Measurements from ENCODE around the gene CUX1.

The CUX1 gene

GRCh38 chr7:101989101-101989500, 171.7 kb downstream of the CUX1 start (continued):
- TF ChIP-seq TSHZ2 (CRISPR knock-in tag; IDR thresholded peaks at IDR 0.05) = no peak
- TF ChIP-seq PATZ1 (CRISPR knock-in tag; IDR thresholded peaks at IDR 0.05; ENCODE audit: borderline replicate concordance) = no peak

GRCh38 chr7:101990811-101991418, 173.5 kb downstream of the CUX1 start:
- ATAC-seq = no peak
- TF ChIP-seq ZNF70 (CRISPR knock-in tag; IDR thresholded peaks at IDR 0.05) = no peak
- TF ChIP-seq ZFP30 (CRISPR knock-in tag; IDR thresholded peaks at IDR 0.05) = no peak
- TF ChIP-seq POU6F1 (CRISPR knock-in tag; IDR thresholded peaks at IDR 0.05; ENCODE audit: borderline replicate concordance, low read depth) = no peak
- no peak for TF ChIP-seq ZC3H10 (CRISPR knock-in tag; IDR thresholded peaks at IDR 0.05)
- TF ChIP-seq CREB5 (CRISPR knock-in tag; IDR thresholded peaks at IDR 0.05; ENCODE audit: low read depth) = no peak
- TF ChIP-seq PPARA (CRISPR knock-in tag; IDR thresholded peaks at IDR 0.05; ENCODE audit: borderline replicate concordance) = no peak
- TF ChIP-seq ZNF8 (CRISPR knock-in tag; IDR thresholded peaks at IDR 0.05) = no peak

- ATAC-seq = no peak
- TF ChIP-seq ESRRG (CRISPR knock-in tag; IDR thresholded peaks at IDR 0.05) (no peak), TSHZ2 (CRISPR knock-in tag; IDR thresholded peaks at IDR 0.05) (no peak), ZNF565 (CRISPR knock-in tag; conservative IDR thresholded peaks at IDR 0.05; ENCODE audit: low read depth) (no peak), RARB (CRISPR knock-in tag; IDR thresholded peaks at IDR 0.05) (no peak), OSR1 (CRISPR knock-in tag; IDR thresholded peaks at IDR 0.05) (no peak), CSRNP3 (CRISPR knock-in tag; IDR thresholded peaks at IDR 0.05) (no peak), BACH2 (CRISPR knock-in tag; IDR thresholded peaks at IDR 0.05; ENCODE audit: borderline replicate concordance) (no peak), ZC3H10 (CRISPR knock-in tag; IDR thresholded peaks at IDR 0.05) (no peak), CSDC2 (CRISPR knock-in tag; IDR thresholded peaks at IDR 0.05) (no peak), TCF4 (CRISPR knock-in tag; IDR thresholded peaks at IDR 0.05; ENCODE audit: borderline replicate concordance) (no peak), ISL1 (CRISPR knock-in tag; IDR thresholded peaks at IDR 0.05) (no peak), GLIS3 (CRISPR knock-in tag; IDR thresholded peaks at IDR 0.05) (no peak), PPARA (CRISPR knock-in tag; IDR thresholded peaks at IDR 0.05; ENCODE audit: borderline replicate concordance) (no peak), POU6F1 (CRISPR knock-in tag; IDR thresholded peaks at IDR 0.05; ENCODE audit: borderline replicate concordance, low read depth) (no peak), ZNF70 (CRISPR knock-in tag; IDR thresholded peaks at IDR 0.05) (no peak), ARNTL (CRISPR knock-in tag; IDR thresholded peaks at IDR 0.05; ENCODE audit: borderline replicate concordance, low read depth) (no peak), PATZ1 (CRISPR knock-in tag; IDR thresholded peaks at IDR 0.05; ENCODE audit: borderline replicate concordance) (no peak), ZFP30 (CRISPR knock-in tag; IDR thresholded peaks at IDR 0.05) (no peak), SNAI2 (CRISPR knock-in tag; IDR thresholded peaks at IDR 0.05) (no peak), ZFP3 (CRISPR knock-in tag; IDR thresholded peaks at IDR 0.05) (no peak)
These were observed 174.4 kb downstream of the CUX1 start for GRCh38 chr7:101991860-101992259.

All from SK-N-SH treated with all-trans-retinoic acid at 6 μM for 48 hours (cell line).